Measurements from ENCODE around the gene ZSCAN22.
"Not testable (repeated sequence)": the region's sequence is repeated elsewhere in the genome, so short reads cannot be mapped to it uniquely, and the experiment has no call there.

Gene ZSCAN22

DNA sequence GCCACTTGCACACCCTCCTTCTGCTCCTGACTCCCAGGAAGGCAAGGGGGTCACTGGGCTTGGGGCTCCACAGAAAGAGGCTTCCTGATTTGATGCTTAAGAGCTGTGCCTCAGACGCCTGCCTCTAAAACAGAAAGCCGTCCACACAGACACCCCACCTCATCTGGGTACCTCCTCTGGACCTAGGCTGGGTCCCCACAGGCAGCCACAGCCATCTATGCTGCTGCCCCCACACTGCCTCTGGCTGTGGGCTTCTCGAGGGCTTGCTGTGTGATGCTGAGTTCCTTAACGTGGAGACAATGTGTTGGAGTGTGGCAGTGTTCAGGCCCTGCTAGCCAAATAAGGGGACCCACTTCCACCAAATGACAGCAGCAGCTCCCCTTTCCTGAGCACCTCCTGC lies 8.5 kb upstream of the ZSCAN22 start:
- no peak for DNase-seq (ENCODE audit: low read depth)

DNA sequence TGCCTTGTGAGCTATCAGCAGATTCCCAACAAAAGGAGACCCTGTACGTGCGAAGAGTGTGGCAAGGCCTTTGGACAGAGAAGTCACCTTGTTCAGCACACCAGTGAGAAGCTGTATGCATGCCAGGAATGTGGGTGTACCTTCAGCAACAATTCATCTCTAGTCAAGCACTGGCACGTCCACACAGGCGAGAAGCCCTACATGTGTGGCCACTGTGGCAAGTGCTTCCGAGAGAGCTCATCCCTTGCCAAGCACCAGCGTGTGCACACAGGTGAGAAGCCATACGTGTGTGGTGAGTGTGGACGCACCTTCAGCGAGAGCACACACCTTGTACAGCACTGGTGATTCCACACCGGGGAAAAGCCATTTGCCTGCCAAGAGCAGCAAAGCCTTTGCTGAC lies 7.6 kb upstream of the ZSCAN22 start:
- no peak for DNase-seq (ENCODE audit: low read depth)

DNA sequence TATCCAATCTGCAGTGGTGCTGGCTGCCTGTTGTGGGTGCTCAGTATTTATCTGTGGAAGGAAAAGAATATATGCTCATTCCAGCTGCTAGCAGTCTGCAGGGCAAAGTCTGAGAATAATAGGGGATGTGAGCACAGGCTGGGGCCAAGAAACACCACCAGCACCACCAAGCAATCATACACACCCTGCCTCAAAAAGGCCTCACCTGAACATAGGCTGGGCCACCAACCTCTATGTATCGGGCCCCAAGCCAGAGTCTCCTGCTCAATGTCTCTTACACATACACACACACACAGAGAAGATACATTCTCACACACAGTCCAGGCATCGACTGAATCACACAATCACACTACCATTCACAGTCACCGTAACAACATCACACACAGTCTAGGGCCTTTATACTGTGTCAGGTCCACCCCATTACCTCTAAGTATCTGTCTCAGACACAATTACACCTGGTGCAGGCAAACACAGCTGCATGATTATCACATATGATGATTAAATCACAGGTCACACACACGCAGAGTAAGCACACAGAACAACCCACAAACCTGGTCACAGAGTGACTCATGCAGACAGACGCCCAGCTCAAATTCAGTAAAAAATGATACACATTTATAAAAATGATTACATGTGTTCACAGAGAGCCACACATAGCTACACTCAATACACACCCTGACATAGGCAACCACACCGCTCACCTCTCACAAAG lies 1.3 kb upstream of the ZSCAN22 start:
- no peak for DNase-seq (ENCODE audit: low read depth)

DNA sequence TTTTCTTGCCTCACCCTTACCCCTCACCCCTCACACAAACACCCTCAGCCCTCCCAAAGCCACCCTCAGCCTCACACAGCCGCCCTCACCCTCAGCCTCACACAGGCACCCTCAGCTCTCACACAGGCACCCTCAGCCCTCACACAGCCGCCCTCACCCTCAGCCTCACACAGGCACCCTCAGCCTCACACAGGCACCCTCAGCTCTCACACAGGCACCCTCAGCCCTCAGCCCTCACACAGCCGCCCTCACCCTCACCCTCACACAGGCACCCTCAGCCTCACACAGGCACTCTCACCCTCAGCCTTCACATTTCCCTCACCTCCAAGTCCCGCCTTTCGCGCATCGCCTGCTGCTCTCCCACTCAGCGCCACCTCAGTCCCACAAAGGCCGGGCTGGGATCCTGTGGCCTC lies 287 bp upstream of the ZSCAN22 start:
- no peak for DNase-seq (ENCODE audit: low read depth)

DNA sequence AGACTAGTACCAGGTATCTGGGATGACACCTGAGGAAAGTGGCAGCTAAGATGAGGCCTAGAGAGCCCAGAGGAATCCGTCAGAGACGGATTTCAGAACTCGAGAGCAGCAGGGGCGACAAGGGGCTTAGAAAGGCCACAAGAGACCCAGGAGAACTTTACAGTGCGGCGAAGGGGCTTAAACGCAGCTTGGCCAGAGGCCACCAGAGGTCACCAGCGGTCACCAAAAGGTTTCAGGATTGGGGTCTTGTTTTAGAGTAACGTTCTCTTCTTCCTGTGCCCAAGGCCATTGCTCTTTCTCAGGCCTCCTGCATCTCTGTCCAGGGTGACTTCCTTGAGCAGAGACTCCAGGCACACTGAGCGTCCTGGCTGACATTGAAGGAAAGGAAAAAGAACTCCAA lies 2.2 kb downstream of the ZSCAN22 start:
- DNase-seq (ENCODE audit: low read depth), result no peak

DNA sequence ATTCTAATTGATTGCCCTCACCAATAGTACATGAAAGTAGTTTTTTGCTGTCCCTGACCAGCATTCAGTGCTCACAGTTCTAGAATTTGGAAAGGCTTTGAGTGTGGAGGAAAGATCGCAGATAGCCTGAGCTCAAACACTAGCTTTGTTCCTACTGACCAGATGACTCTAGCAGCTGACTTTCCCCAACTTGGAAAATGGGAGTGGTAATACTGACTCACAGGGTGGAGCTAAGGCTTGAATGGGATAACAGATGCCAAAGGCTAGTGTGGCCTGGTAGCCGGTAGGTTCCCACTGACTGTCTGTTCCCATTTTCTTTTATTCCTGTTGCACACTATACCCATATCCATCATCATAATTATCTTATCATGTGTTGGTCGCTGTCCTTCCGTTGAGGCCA lies 3.7 kb downstream of the ZSCAN22 start:
- peak; percentile 45 for DNase-seq (ENCODE audit: low read depth)

DNA sequence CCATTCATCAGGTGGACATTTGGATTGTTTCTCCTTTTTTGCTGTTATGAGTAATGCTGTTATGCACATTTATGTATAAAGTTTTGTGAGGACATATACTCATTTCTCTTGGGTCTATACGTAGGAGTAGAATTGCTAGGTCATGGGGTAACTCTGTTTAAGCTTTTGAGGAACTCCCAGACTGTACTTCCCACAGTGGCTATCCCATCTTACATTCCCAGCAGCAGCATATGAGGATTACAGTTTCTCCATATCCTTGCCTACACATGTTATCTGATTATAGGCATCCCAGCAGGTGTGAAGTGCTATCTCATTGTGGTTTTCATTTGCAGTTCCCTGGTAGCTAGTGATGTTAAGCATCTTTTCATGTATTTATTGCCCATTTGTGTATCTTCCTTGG lies 5.9 kb downstream of the ZSCAN22 start:
- no peak for DNase-seq (ENCODE audit: low read depth)

DNA sequence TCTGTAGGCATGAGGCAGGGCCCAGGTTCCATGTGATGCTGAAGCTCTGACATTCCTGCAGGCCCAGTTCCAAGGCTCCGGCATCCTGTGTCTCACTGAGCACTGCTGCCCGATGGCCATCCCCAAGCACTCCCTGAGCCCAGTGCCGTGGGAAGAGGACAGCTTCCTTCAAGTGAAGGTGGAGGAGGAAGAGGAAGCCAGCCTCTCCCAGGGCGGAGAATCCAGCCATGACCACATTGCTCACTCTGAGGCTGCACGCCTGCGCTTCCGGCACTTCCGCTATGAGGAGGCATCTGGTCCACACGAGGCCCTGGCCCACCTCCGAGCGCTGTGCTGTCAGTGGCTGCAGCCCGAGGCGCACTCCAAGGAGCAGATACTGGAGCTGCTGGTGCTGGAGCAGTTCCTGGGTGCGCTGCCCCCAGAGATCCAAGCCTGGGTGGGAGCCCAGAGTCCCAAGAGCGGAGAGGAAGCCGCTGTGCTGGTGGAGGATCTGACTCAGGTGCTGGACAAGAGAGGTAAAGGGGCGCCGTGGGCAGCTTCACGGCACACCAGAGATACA lies 8.0 kb downstream of the ZSCAN22 start:
- DNase-seq (ENCODE audit: low read depth), result no peak

DNA sequence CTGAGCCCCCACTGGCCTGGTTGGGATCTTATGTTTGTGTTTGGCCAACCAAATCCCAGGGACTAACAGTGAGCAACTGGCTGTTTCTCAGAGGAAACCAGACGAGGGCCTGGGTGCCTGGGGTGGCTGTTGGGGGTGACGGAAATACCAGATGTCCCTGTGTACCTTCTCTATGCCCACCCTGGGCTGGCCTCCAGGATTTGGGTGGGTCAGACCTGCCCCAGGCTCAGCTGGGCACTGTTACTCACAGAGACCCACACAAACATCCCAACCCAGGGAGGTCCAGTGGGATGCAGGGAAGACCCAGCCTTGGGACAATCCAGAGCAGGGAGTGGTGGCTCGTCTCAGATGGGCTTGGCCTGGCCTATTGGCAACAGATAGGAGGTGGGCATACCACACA lies 8.8 kb downstream of the ZSCAN22 start:
- DNase-seq (ENCODE audit: low read depth), result no peak

DNA sequence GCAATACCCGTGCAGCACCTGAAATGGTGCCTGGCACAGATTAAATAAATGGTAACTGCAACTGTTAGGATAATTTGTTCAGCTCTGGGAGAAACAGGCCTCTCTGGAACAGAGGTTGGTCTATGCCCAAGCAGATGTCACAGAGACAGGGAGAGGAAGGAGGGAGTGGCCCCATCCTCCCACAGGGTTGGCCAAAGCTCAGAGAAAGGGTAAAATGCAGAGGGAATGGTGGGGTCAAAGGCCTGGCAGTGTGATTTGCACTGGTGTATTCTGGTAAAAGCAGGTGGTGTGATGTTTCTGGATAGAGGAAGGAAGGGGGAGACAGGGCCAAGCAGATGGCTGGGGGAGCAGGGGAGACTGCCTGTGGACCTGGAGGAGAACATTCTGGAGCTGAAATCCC lies 9.4 kb downstream of the ZSCAN22 start:
- DNase-seq (ENCODE audit: low read depth), result no peak

DNA sequence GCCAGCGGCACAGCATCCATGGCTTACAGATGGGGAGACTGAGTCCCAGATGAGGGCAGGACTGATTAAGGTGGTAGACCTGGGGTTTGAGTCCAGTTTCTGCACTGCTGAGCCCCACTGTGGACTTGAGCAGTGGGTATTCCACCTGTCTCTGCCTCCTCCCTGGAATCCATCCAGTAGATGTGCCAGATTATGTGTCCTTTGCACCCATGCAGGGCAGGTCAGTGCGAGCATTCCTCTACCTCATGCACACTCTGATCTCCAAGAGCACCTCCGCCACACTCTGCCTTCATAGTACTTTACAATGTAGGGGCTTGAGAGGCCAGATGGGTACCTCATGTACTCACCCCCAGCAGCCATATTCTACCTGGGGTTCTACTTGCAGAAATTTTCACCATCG lies 10.0 kb downstream of the ZSCAN22 start:
- no peak for DNase-seq (ENCODE audit: low read depth)

DNA sequence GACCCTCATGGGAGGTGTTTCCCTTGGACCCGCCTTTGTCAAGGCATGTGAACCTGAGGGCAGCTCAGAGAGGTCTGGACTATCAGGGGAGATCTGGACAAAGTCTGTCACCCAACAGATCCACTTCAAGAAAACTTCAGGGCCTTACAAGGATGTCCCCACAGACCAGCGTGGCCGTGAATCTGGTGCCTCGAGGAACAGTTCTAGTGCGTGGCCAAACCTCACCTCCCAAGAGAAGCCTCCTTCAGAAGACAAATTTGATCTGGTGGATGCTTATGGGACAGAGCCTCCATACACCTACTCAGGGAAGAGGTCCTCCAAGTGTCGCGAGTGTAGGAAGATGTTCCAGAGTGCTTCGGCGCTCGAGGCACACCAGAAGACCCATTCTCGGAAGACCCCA lies 11.5 kb downstream of the ZSCAN22 start:
- no peak for DNase-seq (ENCODE audit: low read depth)

DNA sequence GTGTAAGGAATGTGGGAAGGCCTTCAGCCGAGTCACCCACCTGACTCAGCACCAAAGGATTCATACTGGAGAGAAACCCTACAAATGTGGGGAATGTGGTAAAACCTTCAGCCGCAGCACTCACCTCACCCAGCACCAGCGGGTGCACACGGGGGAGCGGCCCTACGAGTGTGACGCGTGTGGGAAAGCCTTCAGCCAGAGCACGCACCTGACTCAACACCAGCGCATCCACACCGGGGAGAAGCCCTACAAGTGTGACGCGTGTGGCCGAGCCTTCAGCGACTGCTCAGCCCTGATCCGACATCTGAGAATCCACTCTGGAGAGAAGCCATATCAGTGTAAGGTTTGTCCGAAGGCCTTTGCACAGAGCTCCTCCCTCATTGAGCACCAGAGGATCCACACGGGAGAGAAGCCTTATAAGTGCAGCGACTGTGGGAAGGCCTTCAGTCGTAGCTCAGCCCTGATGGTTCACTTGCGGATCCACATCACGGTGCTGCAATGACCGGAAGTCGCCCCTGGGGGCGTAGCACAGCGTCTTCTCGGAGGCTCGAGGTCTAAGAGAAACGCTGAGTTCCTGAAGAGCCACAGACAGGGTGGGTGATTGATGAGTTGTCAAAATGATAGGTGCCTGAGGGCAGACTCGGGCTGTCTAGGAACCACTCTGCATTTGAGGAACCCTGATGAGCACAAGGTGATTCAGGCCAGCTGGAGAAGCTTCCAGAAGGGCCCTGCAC lies 12.2 kb downstream of the ZSCAN22 start:
- DNase-seq (ENCODE audit: low read depth), result no peak

DNA sequence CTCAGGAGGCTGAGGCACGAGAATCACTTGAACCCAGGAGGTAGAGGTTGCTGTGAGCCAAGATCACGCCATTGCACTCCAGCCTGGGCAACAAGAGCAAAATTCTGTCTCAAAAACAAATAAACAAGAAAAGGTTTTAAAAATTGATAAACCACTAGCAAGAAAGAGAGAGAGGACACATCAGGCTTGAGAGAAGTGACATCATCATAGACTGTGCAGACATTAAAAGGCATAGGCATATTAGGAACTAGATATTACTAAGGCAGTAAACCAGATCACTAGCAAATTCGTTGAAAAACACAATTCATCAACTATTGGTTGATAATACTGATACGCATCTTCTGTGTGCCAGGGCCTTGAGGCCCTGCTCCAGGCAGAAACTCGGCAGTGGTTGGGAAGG lies 18.8 kb downstream of the ZSCAN22 start:
- DNase-seq (ENCODE audit: low read depth), result no peak

DNA sequence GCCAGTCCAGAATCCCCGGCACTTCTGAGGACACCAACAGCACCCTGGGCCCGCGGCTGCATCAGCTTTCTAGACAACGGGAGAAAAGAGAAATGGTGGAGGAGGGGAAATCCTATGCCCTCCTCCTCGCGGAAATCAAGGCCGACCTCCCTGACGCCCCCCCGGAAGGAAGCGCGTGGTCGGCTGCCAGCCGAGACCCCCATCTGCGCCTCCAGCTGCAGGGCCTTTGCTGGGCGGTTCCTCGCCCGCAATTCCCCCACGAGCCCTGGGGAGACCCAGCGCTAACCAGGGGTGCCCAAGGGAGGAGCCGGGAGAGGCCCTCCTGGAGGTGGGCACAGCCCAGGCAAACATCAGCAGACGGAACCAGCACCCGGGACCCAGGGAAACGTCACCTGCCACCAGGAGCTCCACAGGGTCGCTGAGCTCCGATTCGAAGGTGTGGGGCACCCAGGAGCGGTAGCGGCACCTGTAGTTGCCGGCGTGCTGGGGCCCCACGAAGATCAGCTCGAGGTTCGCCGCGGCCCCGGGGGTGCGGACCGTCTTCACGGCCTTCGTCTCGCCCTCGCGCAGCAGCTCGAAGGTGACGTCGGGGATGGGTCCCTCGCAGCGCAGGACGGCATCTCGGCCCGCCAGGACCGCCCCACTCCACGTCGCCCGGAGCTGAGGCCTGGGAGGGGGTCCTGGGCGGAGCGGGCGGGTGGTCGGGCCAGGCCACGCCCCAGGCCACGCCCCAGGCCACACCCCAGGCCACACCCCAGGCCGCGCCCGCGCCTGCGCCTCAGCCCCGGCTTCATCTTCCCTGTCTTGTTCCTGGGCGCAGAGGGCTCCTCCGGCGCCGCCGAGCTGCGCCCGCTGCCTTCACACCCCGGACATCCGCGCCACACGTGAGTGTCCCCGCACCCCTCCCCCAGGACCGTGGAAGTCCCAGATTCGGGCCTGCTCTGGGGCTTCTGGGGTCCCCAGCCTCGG lies 20.5 kb downstream of the ZSCAN22 start:
- no peak for DNase-seq (ENCODE audit: low read depth)

DNA sequence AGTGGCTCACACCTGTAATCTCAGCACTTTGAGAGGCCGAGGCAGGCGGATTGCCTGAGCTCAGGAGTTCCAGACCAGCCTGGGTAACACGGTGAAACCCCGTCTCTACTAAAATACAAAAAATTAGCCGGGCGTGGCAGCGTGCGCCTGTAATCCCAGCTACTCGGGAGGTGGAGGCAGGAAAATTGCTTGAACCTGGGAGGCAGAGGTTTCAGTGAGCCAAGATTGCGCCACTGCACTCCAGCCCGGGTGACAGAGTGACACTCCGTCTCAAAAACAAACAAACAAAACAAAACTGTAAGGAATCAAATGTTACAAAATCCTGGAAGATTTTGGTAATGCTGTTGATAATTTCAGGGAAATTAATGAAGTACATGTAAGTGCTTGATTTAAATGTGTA lies 21.3 kb downstream of the ZSCAN22 start:
- not testable (repeated sequence) for DNase-seq (ENCODE audit: low read depth)

DNA sequence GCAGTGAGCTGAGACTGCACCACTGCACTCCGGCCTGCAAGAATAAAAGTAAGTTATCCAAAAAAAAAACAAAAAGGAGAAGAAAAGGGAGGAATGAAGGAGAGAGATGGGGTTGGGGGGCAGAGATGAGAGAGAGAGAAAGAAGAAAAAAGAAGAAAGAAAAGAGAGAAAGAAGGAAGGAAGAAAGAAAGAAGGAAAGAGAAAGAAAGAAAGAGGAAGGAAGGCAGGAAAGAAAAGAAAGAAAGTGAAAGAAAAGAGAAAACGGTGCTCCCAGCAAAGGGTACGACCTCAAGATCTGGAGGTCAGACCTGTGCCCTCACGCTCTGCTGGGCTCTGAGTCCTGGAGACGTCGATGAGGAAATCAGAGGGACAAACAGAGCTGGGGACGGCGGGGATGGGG lies 22.8 kb downstream of the ZSCAN22 start:
- DNase-seq (ENCODE audit: low read depth), result no peak

DNA sequence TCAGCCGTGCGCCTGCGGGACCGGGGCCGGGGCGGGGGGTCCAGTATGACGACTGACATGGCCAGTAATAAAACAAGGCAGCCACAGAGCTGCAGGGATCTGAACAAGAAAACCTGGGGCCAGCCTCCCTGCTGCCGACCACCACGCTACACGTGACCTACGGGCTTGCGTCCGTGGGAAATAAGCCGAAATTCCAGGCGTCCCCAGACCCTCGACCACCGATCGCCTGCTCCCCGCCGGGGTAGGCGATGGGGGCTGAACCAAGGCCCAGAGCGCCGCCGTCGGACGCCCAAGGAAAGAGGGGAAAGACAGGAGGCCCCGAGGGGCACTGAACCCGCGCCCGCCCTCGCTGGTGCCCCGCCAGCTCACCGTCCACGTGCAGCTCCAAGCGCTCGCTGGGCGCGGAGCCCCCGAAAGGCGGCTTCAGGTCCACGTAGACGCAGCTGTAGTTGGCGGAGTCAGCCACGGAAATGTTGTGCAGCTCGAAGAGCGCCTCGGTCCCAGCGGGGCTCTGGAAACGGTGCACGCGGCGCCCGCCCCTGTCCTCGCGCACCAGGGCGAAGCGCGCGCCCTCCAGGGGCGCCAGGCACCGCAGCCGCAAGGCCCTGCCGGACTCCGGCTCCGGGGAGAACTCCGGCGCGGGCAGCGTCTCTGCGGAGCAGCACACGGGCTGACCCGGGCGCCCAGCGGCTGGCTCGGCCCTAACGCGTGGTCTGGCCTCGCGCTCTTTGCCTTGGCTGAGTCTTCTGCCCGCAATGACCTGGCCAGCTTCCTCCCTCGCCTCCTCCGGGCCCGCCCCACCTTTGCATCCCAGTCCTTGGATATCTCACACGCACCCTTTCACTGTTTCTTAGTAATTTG lies 23.4 kb downstream of the ZSCAN22 start:
- DNase-seq (ENCODE audit: low read depth), result no peak

DNA sequence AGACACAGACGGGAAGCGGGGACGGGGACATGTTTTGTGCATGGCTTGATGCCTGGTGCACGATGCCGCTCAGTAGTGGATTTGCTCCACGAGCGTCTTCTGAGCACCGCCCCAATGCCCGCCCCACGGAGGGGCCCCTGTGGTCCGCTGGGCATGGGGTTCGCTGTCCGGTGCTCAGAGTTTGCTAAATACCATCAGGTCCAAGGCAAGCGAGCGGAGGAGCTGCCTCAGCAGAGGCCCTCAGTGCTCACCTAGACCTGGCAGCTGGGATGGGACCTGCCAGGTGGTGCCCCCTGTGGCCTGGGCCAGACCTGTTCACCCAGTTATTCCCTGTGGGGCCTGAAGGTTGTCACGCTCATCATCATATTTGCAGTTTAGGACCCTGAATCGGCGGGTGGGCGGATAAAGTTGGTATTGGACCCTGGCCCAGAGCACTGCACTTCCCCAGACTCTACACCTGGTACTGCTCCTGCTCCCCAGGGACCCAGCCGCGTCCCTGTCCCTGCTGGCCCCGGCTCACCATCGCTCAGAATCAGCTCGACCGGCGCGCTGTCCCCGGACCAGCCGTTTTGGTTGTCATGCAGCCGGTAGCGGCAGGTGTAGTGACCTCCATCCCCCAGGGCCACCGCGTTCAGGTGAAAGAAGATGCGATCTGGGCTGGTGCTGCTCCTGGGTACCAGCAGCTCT lies 24.2 kb downstream of the ZSCAN22 start:
- no peak for DNase-seq (ENCODE audit: low read depth)

DNA sequence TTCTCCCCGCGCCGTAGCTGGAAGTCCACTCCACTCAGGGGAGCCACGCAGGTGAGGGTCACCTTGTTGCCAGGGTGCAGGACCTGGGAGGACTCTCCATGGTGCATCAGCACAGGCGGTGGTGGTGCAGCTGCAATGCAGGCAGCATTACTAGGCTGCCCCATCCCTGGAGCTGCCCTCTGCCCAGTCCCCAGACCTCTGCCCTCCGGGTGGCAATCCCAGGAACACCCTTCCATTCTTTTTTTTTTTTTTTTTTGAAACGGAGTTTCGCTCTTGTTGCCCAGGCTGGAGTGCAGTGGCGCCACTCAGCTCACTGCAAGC lies 24.7 kb downstream of the ZSCAN22 start:
- no peak for DNase-seq (ENCODE audit: low read depth)
